HUDEP-2 (cell line): ENCODE data around the gene FLII.
A peak's percentile ranks its signal among the peaks of the same experiment; 100 is the strongest.
"Not testable (repeated sequence)": the region's sequence is repeated elsewhere in the genome, so short reads cannot be mapped to it uniquely, and the experiment has no call there.

Experiments used
- DNase-seq, 76 experiments: peaks; one replicate each; lab custom pipeline; 2025; ENCODE audit not compliant: unreplicated experiment in 76 of 76; lab: John Stamatoyannopoulos, UW

Gene FLII

GRCh38 chr17:18225121-18225641, 33.4 kb downstream of the FLII start, which contains the start of gene LLGL1:
LLGL1 (plus strand) TSS chr17:18225635; CDS start chr17:18225683, 48 bp downstream.
- DNase-seq, result peak in 74 of 76 experiments; percentile 38 to 97 (median 89)

- DNase-seq, result no peak
Measured at GRCh38 chr17:18224387-18225120, 34.0 kb downstream of the FLII start.

GRCh38 chr17:18224053-18224386, 34.5 kb downstream of the FLII start:
- peak in 1 of 76 experiments; percentile 1 for DNase-seq

- DNase-seq, result no peak
Measured at GRCh38 chr17:18218756-18219415, 39.7 kb downstream of the FLII start.

GRCh38 chr17:18217412-18218015, 41.0 kb downstream of the FLII start:
- peak in 64 of 76 experiments; percentile 4 to 79 (median 37) for DNase-seq

- not testable (repeated sequence) for DNase-seq
Measured at GRCh38 chr17:18216906-18217305, 41.6 kb downstream of the FLII start.

GRCh38 chr17:18213666-18214270, 44.8 kb downstream of the FLII start:
- DNase-seq, result no peak

GRCh38 chr17:18208092-18208491, 50.4 kb downstream of the FLII start:
- no peak for DNase-seq

GRCh38 chr17:18206962-18207361, 51.6 kb downstream of the FLII start:
- no peak for DNase-seq

- no peak for DNase-seq
Measured at GRCh38 chr17:18205861-18206260, 52.7 kb downstream of the FLII start.

- no peak for DNase-seq
Measured at GRCh38 chr17:18203308-18203707, 55.2 kb downstream of the FLII start.

GRCh38 chr17:18201108-18201507, 57.4 kb downstream of the FLII start:
- DNase-seq, result no peak

GRCh38 chr17:18198530-18198929, 60.0 kb downstream of the FLII start:
- DNase-seq, result no peak

- no peak for DNase-seq
Measured at GRCh38 chr17:18197535-18198194, 60.9 kb downstream of the FLII start.

GRCh38 chr17:18195246-18195645, 63.3 kb downstream of the FLII start:
- no peak for DNase-seq
